ENCODE results near the gene PTPRN2. TPM values are rescaled to one million over a fixed set of nuclear protein-coding genes. Genes with fewer than 3 reads are reported as not detected.

PTPRN2 gene
- total RNA-seq, 1 experiment from 2014 or later = 2.1 TPM

DNA sequence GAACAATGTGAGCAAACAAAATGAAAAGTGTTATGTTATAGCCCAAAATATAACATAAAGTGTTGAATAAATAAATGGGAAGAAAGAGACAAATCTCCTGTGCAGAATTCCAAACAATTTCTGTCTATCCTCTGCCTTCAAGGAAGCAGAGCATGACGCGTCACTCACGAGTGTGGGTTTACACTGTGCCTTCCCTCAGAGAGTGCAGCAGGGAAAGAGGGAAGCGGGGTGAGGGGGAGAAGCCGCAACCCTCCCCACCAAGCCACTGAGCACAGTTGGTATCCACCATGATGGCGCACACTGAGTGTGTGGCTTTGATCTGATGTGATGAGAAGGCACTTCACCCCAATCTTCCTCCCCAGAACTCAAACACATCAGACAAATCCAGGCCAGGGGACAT is 74.8 kb downstream of the PTPRN2 start:
- ATAC-seq (no peak), DNase-seq (ENCODE audit: low read depth, low spot score) (no peak)
- Histone ChIP-seq H3K4me2 (ENCODE audit: low read length) (no peak overlapping the region), H3K27me3 (ENCODE audit: insufficient read depth, low read length) (0 out of 2 replicates have a peak, but pooled peaks cover 7% of the 10 kb centered on the region), H3K4me1 (ENCODE audit: control insufficient read depth in 1 of 2, insufficient read depth in 2 of 2, low read length in 2 of 2) (peaks cover 4 to 13% of the 10 kb centered on the region in 2 experiments), H4K20me1 (ENCODE audit: insufficient read depth) (no peaks in the 10 kb centered on the region), H3K9ac (ENCODE audit: low read length) (no peak overlapping the region), H3K9me2 (ENCODE audit: insufficient read depth) (no peaks in the 10 kb centered on the region), H3K79me2 (ENCODE audit: insufficient read depth, low read length) (no peaks in the 10 kb centered on the region), H3K27ac (ENCODE audit: low read depth, low read length) (no peak overlapping the region), H2AFZ (ENCODE audit: low read depth, low read length, poor library complexity, severe bottlenecking) (no peak overlapping the region), H3K4me3 (replicated peaks in 1 of 2; ENCODE audit: low read depth in 1 of 2, low read length in 2 of 2) (no peak overlapping the region), H3K36me3 (ENCODE audit: control insufficient read depth in 1 of 2, insufficient read depth in 2 of 2, low read length in 2 of 2) (no peaks in the 10 kb centered on the region), H3K9me3 (ENCODE audit: control insufficient read depth in 1 of 2, insufficient read depth in 1 of 2, low read depth in 1 of 2, low read length in 2 of 2) (no peaks in the 10 kb centered on the region)
- intact Hi-C loops (cut with micrococcal nuclease) = no loop called here
- ChIA-PET POLR2A (no interaction called here), RAD21 (ENCODE audit: low non-redundant PET in 1 of 2, low total read pairs in 2 of 2, uncharacterized antibody in 2 of 2, unreplicated experiment in 2 of 2) (no interaction called here), CTCF (no interaction called here)
- TF ChIP-seq SIN3A (IDR thresholded peaks at IDR 0.05; ENCODE audit: low read depth) = no peak
- no peak for TF ChIP-seq MAX (IDR thresholded peaks at IDR 0.05)
- TF ChIP-seq YY1 (IDR thresholded peaks at IDR 0.05; ENCODE audit: extremely low read depth, insufficient replicate concordance, low read depth, low read length) = no peak
- no peak for TF ChIP-seq ZFX (IDR thresholded peaks at IDR 0.05)
- no peak for TF ChIP-seq REST (IDR thresholded peaks at IDR 0.05; ENCODE audit: low read depth)
- no peak for TF ChIP-seq EZH2 (IDR thresholded peaks at IDR 0.05)
- no peak for TF ChIP-seq EZH2phosphoT487 (IDR thresholded peaks at IDR 0.05; ENCODE audit: borderline replicate concordance)
- TF ChIP-seq EGR1 (IDR thresholded peaks at IDR 0.05; ENCODE audit: low read depth) = no peak
- no peak for TF ChIP-seq ZNF274 (IDR thresholded peaks at IDR 0.05; ENCODE audit: low read depth, low read length)
- TF ChIP-seq POLR2A (IDR thresholded peaks at IDR 0.05; ENCODE audit: borderline replicate concordance, extremely low read depth, insufficient read depth, insufficient read length) = no peak
- no peak for TF ChIP-seq POLR2AphosphoS5 (IDR thresholded peaks at IDR 0.05; ENCODE audit: low read depth, low read length)
- no peak for TF ChIP-seq RAD21 (IDR thresholded peaks at IDR 0.05; ENCODE audit: low read depth)
- TF ChIP-seq, protein P1, sequence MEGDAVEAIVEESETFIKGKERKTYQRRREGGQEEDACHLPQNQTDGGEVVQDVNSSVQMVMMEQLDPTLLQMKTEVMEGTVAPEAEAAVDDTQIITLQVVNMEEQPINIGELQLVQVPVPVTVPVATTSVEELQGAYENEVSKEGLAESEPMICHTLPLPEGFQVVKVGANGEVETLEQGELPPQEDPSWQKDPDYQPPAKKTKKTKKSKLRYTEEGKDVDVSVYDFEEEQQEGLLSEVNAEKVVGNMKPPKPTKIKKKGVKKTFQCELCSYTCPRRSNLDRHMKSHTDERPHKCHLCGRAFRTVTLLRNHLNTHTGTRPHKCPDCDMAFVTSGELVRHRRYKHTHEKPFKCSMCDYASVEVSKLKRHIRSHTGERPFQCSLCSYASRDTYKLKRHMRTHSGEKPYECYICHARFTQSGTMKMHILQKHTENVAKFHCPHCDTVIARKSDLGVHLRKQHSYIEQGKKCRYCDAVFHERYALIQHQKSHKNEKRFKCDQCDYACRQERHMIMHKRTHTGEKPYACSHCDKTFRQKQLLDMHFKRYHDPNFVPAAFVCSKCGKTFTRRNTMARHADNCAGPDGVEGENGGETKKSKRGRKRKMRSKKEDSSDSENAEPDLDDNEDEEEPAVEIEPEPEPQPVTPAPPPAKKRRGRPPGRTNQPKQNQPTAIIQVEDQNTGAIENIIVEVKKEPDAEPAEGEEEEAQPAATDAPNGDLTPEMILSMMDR (IDR thresholded peaks at IDR 0.05 in 2 of 3, conservative IDR thresholded peaks at IDR 0.05 in 1 of 3; ENCODE audit: borderline replicate concordance in 1 of 3, insufficient read depth in 1 of 3, low read depth in 2 of 3, low read length in 2 of 3) = no peak
- no peak for TF ChIP-seq CEBPB (IDR thresholded peaks at IDR 0.05; ENCODE audit: low read depth)
- TF ChIP-seq SP1 (IDR thresholded peaks at IDR 0.05; ENCODE audit: low read depth) = no peak
- TF ChIP-seq TCF7L2 (IDR thresholded peaks at IDR 0.05; ENCODE audit: borderline replicate concordance, extremely low read depth, insufficient read depth, insufficient read length) = no peak
- no TSS peak for BruUV-seq (replicated peaks)
